ENCODE measurements around the gene CPXM2.

CPXM2 gene

GRCh38 chr10:123896246-123896927 is 4.8 kb upstream of the CPXM2 start:
- no peak for DNase-seq (ENCODE audit: low read depth)
- no peak for TF ChIP-seq CTCF (conservative IDR thresholded peaks at IDR 0.05; ENCODE audit: low read depth, low read length)
- H3K4me3 ChIP-seq (ENCODE audit: low read length): no peak overlapping the region

GRCh38 chr10:123893651-123894050 is 2.0 kb upstream of the CPXM2 start:
- no peak for TF ChIP-seq CTCF (conservative IDR thresholded peaks at IDR 0.05; ENCODE audit: low read depth, low read length)
- H3K4me3 ChIP-seq (ENCODE audit: low read length): no peak overlapping the region
- DNase-seq (ENCODE audit: low read depth): no peak

GRCh38 chr10:123890756-123891143 is 857 bp downstream of the CPXM2 start:
- DNase-seq (ENCODE audit: low read depth): no peak
- peak overlapping the region; percentile 15 for H3K4me3 ChIP-seq (ENCODE audit: low read length)
- no peak for TF ChIP-seq CTCF (conservative IDR thresholded peaks at IDR 0.05; ENCODE audit: low read depth, low read length)

GRCh38 chr10:123890226-123890625 is 1.4 kb downstream of the CPXM2 start:
- TF ChIP-seq CTCF (conservative IDR thresholded peaks at IDR 0.05; ENCODE audit: low read depth, low read length): no peak
- H3K4me3 ChIP-seq (ENCODE audit: low read length): peak overlapping the region; percentile 15
- no peak for DNase-seq (ENCODE audit: low read depth)

GRCh38 chr10:123889821-123890220 is 1.8 kb downstream of the CPXM2 start:
- H3K4me3 ChIP-seq (ENCODE audit: low read length): no peak overlapping the region
- no peak for DNase-seq (ENCODE audit: low read depth)
- no peak for TF ChIP-seq CTCF (conservative IDR thresholded peaks at IDR 0.05; ENCODE audit: low read depth, low read length)

GRCh38 chr10:123888751-123889150 is 2.9 kb downstream of the CPXM2 start:
- no peak overlapping the region for H3K4me3 ChIP-seq (ENCODE audit: low read length)
- no peak for DNase-seq (ENCODE audit: low read depth)
- no peak for TF ChIP-seq CTCF (conservative IDR thresholded peaks at IDR 0.05; ENCODE audit: low read depth, low read length)

GRCh38 chr10:123888256-123888655 is 3.4 kb downstream of the CPXM2 start:
- TF ChIP-seq CTCF (conservative IDR thresholded peaks at IDR 0.05; ENCODE audit: low read depth, low read length): no peak
- no peak for DNase-seq (ENCODE audit: low read depth)
- no peak overlapping the region for H3K4me3 ChIP-seq (ENCODE audit: low read length)

All from retinal pigment epithelial cell (primary cell).